ENCODE measurements around the gene CACHD1. TPM values are rescaled to one million over a fixed set of nuclear protein-coding genes. Genes with fewer than 3 reads are reported as not detected.

The CACHD1 gene
- total and polyA plus RNA-seq, 11 donors, result 0.89 to 10.0 (median 2.4) TPM

- no peak for TF ChIP-seq CTCF (IDR thresholded peaks at IDR 0.05)
- no peak for TF ChIP-seq POLR2A (IDR thresholded peaks at IDR 0.05)
- no peak overlapping the region for H3K4me3 ChIP-seq
- ATAC-seq (no peak), DNase-seq (no peak)
- intact Hi-C loops (cut with DNase I), result no loop called here
- H3K27ac ChIP-seq, result no peak overlapping the region
- H3K27me3 ChIP-seq, result no peaks in the 10 kb centered on the region
- H3K36me3 ChIP-seq, result no peaks in the 10 kb centered on the region
- 77 to 82% (median 81%) methylated on average over 4 of the region's 4 CpGs for WGBS, 4 donors
- H3K9me3 ChIP-seq, result no peaks in the 10 kb centered on the region
- H3K4me1 ChIP-seq, result peaks cover 0 to 22% (median 0%) of the 10 kb centered on the region in 12 donors
Measured at GRCh38 chr1:64496606-64497005, 26.7 kb downstream of the CACHD1 start.

GRCh38 chr1:64497088-64497883 lies 27.4 kb downstream of the CACHD1 start:
- intact Hi-C loops (cut with DNase I), result no loop called here
- WGBS, 4 donors, result 69 to 78% (median 76%) methylated on average over 3 to 4 of the region's 4 CpGs
- no peaks in the 10 kb centered on the region for H3K9me3 ChIP-seq
- ATAC-seq, result no peak
- H3K36me3 ChIP-seq, result no peaks in the 10 kb centered on the region
- H3K4me1 ChIP-seq, result peaks cover 0 to 29% (median under 1%) of the 10 kb centered on the region in 12 donors
- H3K4me3 ChIP-seq, result no peak overlapping the region
- no peaks in the 10 kb centered on the region for H3K27me3 ChIP-seq
- H3K27ac ChIP-seq, result no peak overlapping the region
- no peak for DNase-seq
- no peak for TF ChIP-seq POLR2A (IDR thresholded peaks at IDR 0.05)
- no peak for TF ChIP-seq CTCF (IDR thresholded peaks at IDR 0.05)

GRCh38 chr1:64498325-64498724 lies 28.4 kb downstream of the CACHD1 start:
- no peak for ATAC-seq
- no peak for DNase-seq
- Histone ChIP-seq H3K36me3 (no peaks in the 10 kb centered on the region), H3K9me3 (no peaks in the 10 kb centered on the region), H3K27me3 (no peaks in the 10 kb centered on the region), H3K4me1 (peaks cover 0 to 39% (median 5%) of the 10 kb centered on the region in 12 donors), H3K4me3 (no peak overlapping the region), H3K27ac (no peak overlapping the region)
- TF ChIP-seq CTCF (IDR thresholded peaks at IDR 0.05) (no peak), POLR2A (IDR thresholded peaks at IDR 0.05) (no peak)
- 90 to 96% (median 92%) methylated on average over 4 of the region's 4 CpGs for WGBS, 4 donors
- intact Hi-C loops (cut with DNase I), result no loop called here

GRCh38 chr1:64499011-64499410 lies 29.1 kb downstream of the CACHD1 start:
- ATAC-seq (no peak), DNase-seq (no peak)
- H3K36me3 ChIP-seq, result no peaks in the 10 kb centered on the region
- no peaks in the 10 kb centered on the region for H3K27me3 ChIP-seq
- WGBS, 4 donors, result 95 to 99% (median 97%) methylated on average over 6 of the region's 6 CpGs
- no peak overlapping the region for H3K27ac ChIP-seq
- TF ChIP-seq CTCF (IDR thresholded peaks at IDR 0.05) (no peak), POLR2A (IDR thresholded peaks at IDR 0.05) (no peak)
- H3K4me3 ChIP-seq, result no peak overlapping the region
- intact Hi-C loops (cut with DNase I), result no loop called here
- peaks cover 0 to 46% (median 8%) of the 10 kb centered on the region in 12 donors for H3K4me1 ChIP-seq
- H3K9me3 ChIP-seq, result no peaks in the 10 kb centered on the region
